GM12801 (cell line): ENCODE measurements around the gene CABP7.

Experiments used
- TF ChIP-seq, protein P1 (sequence below): IDR thresholded peaks from one replicate; pipeline ENCODE4 v1.5.1; 2011; ENCODE audit warnings: control low read depth; ENCODE audit not compliant: insufficient read length; ENCODE audit errors: extremely low read depth

CABP7 gene

GRCh38 chr22:29734406-29734805 lies 14.6 kb downstream of the CABP7 start:
- TF ChIP-seq, protein P1, sequence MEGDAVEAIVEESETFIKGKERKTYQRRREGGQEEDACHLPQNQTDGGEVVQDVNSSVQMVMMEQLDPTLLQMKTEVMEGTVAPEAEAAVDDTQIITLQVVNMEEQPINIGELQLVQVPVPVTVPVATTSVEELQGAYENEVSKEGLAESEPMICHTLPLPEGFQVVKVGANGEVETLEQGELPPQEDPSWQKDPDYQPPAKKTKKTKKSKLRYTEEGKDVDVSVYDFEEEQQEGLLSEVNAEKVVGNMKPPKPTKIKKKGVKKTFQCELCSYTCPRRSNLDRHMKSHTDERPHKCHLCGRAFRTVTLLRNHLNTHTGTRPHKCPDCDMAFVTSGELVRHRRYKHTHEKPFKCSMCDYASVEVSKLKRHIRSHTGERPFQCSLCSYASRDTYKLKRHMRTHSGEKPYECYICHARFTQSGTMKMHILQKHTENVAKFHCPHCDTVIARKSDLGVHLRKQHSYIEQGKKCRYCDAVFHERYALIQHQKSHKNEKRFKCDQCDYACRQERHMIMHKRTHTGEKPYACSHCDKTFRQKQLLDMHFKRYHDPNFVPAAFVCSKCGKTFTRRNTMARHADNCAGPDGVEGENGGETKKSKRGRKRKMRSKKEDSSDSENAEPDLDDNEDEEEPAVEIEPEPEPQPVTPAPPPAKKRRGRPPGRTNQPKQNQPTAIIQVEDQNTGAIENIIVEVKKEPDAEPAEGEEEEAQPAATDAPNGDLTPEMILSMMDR, result no peak

DNA sequence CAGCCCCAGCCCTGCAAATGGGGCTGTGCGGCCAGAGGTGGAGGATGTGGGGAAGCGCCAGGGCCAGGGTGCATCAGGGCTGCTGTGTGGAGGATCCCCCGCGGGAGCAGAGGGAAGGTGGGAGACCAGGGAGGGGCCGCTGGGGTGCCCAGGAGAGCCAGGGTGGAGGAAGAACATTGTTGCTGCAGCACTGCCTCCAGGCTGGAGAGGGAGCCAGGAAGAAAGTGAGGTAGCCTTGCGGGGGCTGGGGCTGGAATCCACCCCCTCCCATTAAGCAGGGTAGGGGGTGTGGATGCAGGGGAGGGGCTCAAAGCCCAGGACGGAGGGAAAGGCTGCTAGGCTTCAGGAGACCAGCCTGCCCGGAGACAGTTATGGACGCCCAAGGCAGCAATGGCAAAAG lies 15.0 kb downstream of the CABP7 start:
- TF ChIP-seq, protein P1, result no peak

DNA sequence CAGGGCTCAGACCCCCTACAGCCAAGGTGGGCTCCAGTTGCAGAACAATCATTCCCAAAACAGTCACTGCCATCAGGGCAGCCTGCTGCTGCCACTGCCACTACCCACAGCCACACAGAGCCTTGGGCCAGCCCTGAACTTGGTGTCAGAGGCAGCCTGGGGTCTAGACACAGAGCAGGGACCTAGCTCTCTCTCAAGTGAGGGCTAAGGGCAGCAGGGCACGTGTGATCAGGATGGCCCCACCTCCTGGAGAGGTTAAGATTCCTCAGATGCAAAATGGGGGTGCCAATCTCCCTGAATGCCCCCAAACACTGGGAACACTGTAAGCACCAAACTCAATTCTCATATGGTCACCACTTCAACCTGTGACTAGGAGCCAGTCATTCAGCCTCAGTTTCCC lies 15.6 kb downstream of the CABP7 start:
- TF ChIP-seq, protein P1, result no peak

GRCh38 chr22:29737251-29738117 lies 17.7 kb downstream of the CABP7 start:
- TF ChIP-seq, protein P1, result no peak

DNA sequence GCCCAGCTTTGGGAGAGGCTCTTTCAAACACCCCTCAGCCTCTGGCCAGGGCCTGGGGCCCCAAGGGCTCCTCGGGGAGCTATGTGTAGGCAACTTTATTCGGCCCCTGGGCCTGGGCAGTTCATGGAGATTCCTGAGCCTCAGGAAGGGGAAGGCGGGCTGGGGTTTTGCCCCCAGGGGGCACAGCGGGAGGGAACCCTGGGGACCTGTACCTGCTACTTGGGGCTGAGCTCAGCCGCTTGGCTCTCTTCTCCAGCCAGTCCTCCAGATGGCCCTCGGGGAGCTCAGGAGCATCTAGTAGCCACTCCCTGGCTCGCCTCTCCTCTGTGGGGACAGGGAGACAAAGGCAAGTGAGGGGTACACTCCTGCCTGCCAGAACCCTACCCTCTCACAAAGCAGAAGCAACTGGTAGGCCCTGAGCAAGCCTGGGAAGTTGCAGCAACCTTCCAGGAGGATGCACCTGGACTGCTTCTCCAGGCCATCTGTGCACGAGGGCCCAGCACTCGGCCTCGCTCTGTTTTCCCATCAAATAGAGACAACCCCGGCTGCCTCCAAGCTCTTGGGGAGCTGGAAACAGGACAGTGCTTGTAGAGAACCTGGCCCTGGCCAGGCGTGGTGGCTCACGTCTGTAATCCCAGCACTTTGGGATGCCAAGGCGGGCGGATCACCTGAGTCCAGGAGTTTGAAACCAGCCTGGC lies 18.5 kb downstream of the CABP7 start:
- TF ChIP-seq, protein P1, result no peak

DNA sequence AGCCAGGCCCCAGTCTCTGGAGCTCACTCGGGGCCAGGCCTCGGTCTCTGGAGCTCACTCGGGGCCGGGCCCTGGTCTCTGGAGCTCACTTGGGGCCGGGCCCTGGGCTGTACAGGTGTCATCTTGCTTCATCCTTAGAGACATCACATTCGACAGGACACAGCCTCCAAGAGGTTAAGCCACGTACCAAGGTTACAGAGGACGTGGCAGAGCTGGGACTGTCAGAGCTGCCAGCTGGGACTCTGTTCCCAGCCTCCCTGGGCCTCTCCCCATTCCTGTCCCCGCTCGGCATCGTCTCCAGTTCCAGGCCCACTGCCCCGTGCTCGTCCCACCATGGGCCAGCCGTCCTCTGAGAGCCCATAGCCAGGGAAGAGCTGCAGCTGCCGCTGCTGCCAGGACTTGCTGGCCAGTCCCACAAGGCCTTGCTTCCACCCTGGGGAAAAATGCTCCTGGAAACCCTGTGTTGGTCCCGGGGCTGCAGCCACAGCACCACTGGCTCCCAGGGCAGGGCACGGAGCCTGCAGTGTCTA lies 19.6 kb downstream of the CABP7 start:
- TF ChIP-seq, protein P1, result no peak

- TF ChIP-seq, protein P1, result no peak
Observed at GRCh38 chr22:29740216-29740615, 20.4 kb downstream of the CABP7 start.
